HCT116 (cell line): Measurements from ENCODE around the gene ARFGAP3. TPM values are rescaled to one million over a fixed set of nuclear protein-coding genes. Genes with fewer than 3 reads are reported as not detected.

Experiments
- ATAC-seq: fragments of 200-7000 bp; cut with Tn5 transposase; 2 replicates; pipeline ENCODE4 v1.9.1; 2020; ENCODE audit warnings: mild to moderate bottlenecking, moderate library complexity
- BruUV-seq: library from RNA; stranded (reverse); fragments of 400-500 nt; replicated peaks from 2 replicates; lab custom pipeline; 2021; lab: Mats Ljungman, UMichigan
- CTCF ChIA-PET: fragments of 300-600 bp; sonication (Branson Sonifier 250); formaldehyde crosslinking; loops from one replicate; lab custom pipeline; 2021; ENCODE audit warnings: antibody characterized with exemption; lab: Charles Lee
- POLR2A ChIA-PET: fragments of 300-600, 350-600 bp; sonication (Branson Sonifier 250); formaldehyde crosslinking; loops from one replicate; lab custom pipeline; 2021; ENCODE audit warnings: antibody characterized with exemption; lab: Charles Lee
- RAD21 ChIA-PET, 2 experiments: fragments of 300-600 bp; sonication (Branson Sonifier 250); formaldehyde crosslinking; loops; one replicate each; lab custom pipeline; 2023; ENCODE audit warnings: low total read pairs in 2 of 2; ENCODE audit not compliant: uncharacterized antibody in 2 of 2, unreplicated experiment in 2 of 2, low non-redundant PET in 1 of 2; lab: Charles Lee
- DNase-seq: peaks from one replicate; pipeline ENCODE4 v3.0.0-alpha.2; 2010; ENCODE audit warnings: low read depth, low spot score
- H2AFZ ChIP-seq: fragments of 200-600 bp; shearing (Covaris generic), sonication (generic); 2 replicates; pipeline ENCODE4 v1.6.1; 2017; ENCODE audit warnings: low read depth, mixed run types, mixed read lengths, antibody characterized with exemption, low read length; ENCODE audit not compliant: poor library complexity, severe bottlenecking
- H3K27ac ChIP-seq: 2 replicates; pipeline ENCODE4 v1.5.1; 2012; ENCODE audit warnings: low read depth, low read length
- H3K27me3 ChIP-seq: fragments of 200-600 bp; sonication (generic); 2 replicates; pipeline ENCODE4 v1.6.1; 2016; ENCODE audit warnings: mixed run types, low read length, mixed read lengths; ENCODE audit not compliant: insufficient read depth
- H3K36me3 ChIP-seq, 2 experiments: fragments of 200-500 bp in 1 of 2; fragments of 200-600 bp in 1 of 2; sonication (Bioruptor generic) in 1 of 2; sonication (generic) in 1 of 2; 2 replicates each; pipeline versions ENCODE4 v1.5.1 to v1.6.1; 2014 to 2016; ENCODE audit warnings: low read length in 2 of 2, inconsistent platforms in 1 of 2, mixed read lengths in 1 of 2, mixed run types in 1 of 2; ENCODE audit not compliant: insufficient read depth in 2 of 2, control insufficient read depth in 1 of 2
- H3K4me1 ChIP-seq, 2 experiments: fragments of 200-600 bp in 1 of 2; sonication (generic) in 1 of 2; 2 replicates each; pipeline versions ENCODE4 v1.5.1 to v1.6.1; 2012 to 2017; ENCODE audit warnings: low read length in 2 of 2, inconsistent platforms in 1 of 2, mild to moderate bottlenecking in 1 of 2, mixed read lengths in 1 of 2, mixed run types in 1 of 2, moderate library complexity in 1 of 2; ENCODE audit not compliant: insufficient read depth in 2 of 2, control insufficient read depth in 1 of 2
- H3K4me2 ChIP-seq: fragments of 200-600 bp; sonication (generic); 2 replicates; pipeline ENCODE4 v1.6.1; 2017; ENCODE audit warnings: mixed run types, low read length, mixed read lengths
- H3K4me3 ChIP-seq, 2 experiments: fragments of 200-600 bp in 1 of 2; sonication (generic) in 1 of 2; replicated peaks in 1 of 2; 2 replicates each; pipeline ENCODE4 v1.5.1; 2011 to 2016; ENCODE audit warnings: low read length in 2 of 2, control low read depth in 1 of 2, low read depth in 1 of 2, mild to moderate bottlenecking in 1 of 2, mixed read lengths in 1 of 2, mixed run types in 1 of 2
- H3K79me2 ChIP-seq: fragments of 200-600 bp; sonication (generic); 2 replicates; pipeline ENCODE4 v1.6.1; 2017; ENCODE audit warnings: mild to moderate bottlenecking, mixed run types, low read length, moderate library complexity, mixed read lengths; ENCODE audit not compliant: insufficient read depth
- H3K9ac ChIP-seq: fragments of 200-600 bp; sonication (generic); 2 replicates; pipeline ENCODE4 v1.6.1; 2016; ENCODE audit warnings: low read length, mixed read lengths
- H3K9me2 ChIP-seq: fragments of 200-600 bp; sonication (generic), shearing (Covaris generic); 2 replicates; pipeline ENCODE4 v1.6.1; 2017; ENCODE audit warnings: mixed run types, mild to moderate bottlenecking, moderate library complexity; ENCODE audit not compliant: insufficient read depth
- H3K9me3 ChIP-seq, 2 experiments: fragments of 200-500 bp in 1 of 2; fragments of 200-600 bp in 1 of 2; sonication (Bioruptor generic) in 1 of 2; sonication (generic) in 1 of 2; 2 replicates each; pipeline ENCODE4 v1.6.1; 2014 to 2017; ENCODE audit warnings: low read length in 2 of 2, mixed read lengths in 2 of 2, inconsistent platforms in 1 of 2, low read depth in 1 of 2, mild to moderate bottlenecking in 1 of 2, mixed run types in 1 of 2, moderate library complexity in 1 of 2; ENCODE audit not compliant: control insufficient read depth in 1 of 2, insufficient read depth in 1 of 2
- H4K20me1 ChIP-seq: fragments of 200-600 bp; sonication (generic), shearing (Covaris generic); 2 replicates; pipeline ENCODE4 v1.6.1; 2017; ENCODE audit warnings: mixed run types, mild to moderate bottlenecking, moderate library complexity; ENCODE audit not compliant: insufficient read depth
- CBX3 ChIP-seq: IDR thresholded peaks from 2 replicates; pipeline ENCODE4 v1.6.1; 2012; ENCODE audit warnings: low read depth
- EZH2 ChIP-seq: fragments of 200-600 bp; sonication (generic); IDR thresholded peaks from 2 replicates; pipeline ENCODE4 v1.6.1; 2017; ENCODE audit warnings: antibody characterized with exemption, mixed run types
- JUND ChIP-seq: IDR thresholded peaks from 2 replicates; pipeline ENCODE4 v1.6.1; 2012
- POLR2AphosphoS5 ChIP-seq: IDR thresholded peaks from 2 replicates; pipeline ENCODE4 v1.6.1; 2011; ENCODE audit warnings: mild to moderate bottlenecking, low read depth, low read length, moderate library complexity
- SIN3A ChIP-seq: IDR thresholded peaks from 2 replicates; pipeline ENCODE4 v1.6.1; 2012; ENCODE audit warnings: low read depth
- SP1 ChIP-seq: IDR thresholded peaks from 2 replicates; pipeline ENCODE4 v1.6.1; 2012; ENCODE audit warnings: low read depth
- SRF ChIP-seq: IDR thresholded peaks from 2 replicates; pipeline ENCODE4 v1.6.1; 2012; ENCODE audit warnings: low read depth
- TCF7L2 ChIP-seq: IDR thresholded peaks from 2 replicates; pipeline ENCODE4 v1.7.0; 2011; ENCODE audit warnings: borderline replicate concordance, inconsistent platforms; ENCODE audit not compliant: insufficient read depth, insufficient read length; ENCODE audit errors: extremely low read depth
- intact Hi-C: fragments of 100-400 bp; cut with micrococcal nuclease; formaldehyde crosslinking; loops from 2 replicates; pipeline ENCODE4 v1.10.0; 2022
- total RNA-seq: library from RNA; stranded (reverse); gene quantifications from one replicate; pipeline ENCODE4 v1.2.1, GENCODE V29; 2021; ENCODE audit not compliant: unreplicated experiment
- TF ChIP-seq, protein P1 (sequence below): IDR thresholded peaks from 2 replicates; pipeline ENCODE4 v1.6.1; 2011; ENCODE audit warnings: mild to moderate bottlenecking, low read length, moderate library complexity; ENCODE audit not compliant: insufficient replicate concordance; ENCODE audit errors: extremely low read depth

ARFGAP3 gene
- total RNA-seq, 1 experiment from 2014 or later: 15.4 TPM

DNA sequence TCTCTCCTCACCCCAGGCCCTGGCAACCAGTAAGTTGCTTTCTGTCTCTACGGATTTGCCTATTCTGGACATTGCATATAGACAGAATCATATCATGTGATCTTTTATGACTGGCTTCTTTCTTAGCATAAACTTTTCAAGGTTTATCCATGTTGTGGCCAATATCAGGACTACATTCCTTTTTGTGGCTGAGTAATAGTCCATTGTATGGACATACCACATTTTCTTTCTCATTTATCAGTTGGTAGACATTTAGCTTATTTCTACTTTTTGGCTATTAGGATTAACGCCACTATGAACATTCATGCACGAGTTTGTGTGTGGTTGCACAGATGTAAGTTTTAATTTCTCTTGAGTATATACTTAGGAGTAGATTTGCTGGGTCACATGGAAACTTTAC lies 35.7 kb downstream of the ARFGAP3 start:
- Histone ChIP-seq H2AFZ (no peak overlapping the region), H4K20me1 (no peaks in the 10 kb centered on the region), H3K27ac (no peak overlapping the region), H3K9me2 (no peaks in the 10 kb centered on the region), H3K27me3 (no peaks in the 10 kb centered on the region), H3K79me2 (no peaks in the 10 kb centered on the region), H3K9me3 (no peaks in the 10 kb centered on the region; a peak in 1 of 4 replicates), H3K9ac (no peak overlapping the region), H3K4me3 (no peak overlapping the region), H3K4me2 (no peak overlapping the region), H3K36me3 (peaks cover 5 to 7% of the 10 kb centered on the region in 2 experiments; a peak in 1 of 4 replicates), H3K4me1 (no peaks in the 10 kb centered on the region)
- POLR2A ChIA-PET: no interaction called here
- ATAC-seq: no peak
- RAD21 ChIA-PET: no interaction called here
- no TSS peak for BruUV-seq
- intact Hi-C loops: no loop called here
- DNase-seq: no peak
- CTCF ChIA-PET: no interaction called here
- TF ChIP-seq SP1 (no peak), JUND (no peak), EZH2 (no peak), POLR2AphosphoS5 (no peak), SRF (no peak), TCF7L2 (no peak), CBX3 (0 out of 2 replicates have a peak, but pooled peaks have one; percentile 27), SIN3A (no peak)
- TF ChIP-seq, protein P1, sequence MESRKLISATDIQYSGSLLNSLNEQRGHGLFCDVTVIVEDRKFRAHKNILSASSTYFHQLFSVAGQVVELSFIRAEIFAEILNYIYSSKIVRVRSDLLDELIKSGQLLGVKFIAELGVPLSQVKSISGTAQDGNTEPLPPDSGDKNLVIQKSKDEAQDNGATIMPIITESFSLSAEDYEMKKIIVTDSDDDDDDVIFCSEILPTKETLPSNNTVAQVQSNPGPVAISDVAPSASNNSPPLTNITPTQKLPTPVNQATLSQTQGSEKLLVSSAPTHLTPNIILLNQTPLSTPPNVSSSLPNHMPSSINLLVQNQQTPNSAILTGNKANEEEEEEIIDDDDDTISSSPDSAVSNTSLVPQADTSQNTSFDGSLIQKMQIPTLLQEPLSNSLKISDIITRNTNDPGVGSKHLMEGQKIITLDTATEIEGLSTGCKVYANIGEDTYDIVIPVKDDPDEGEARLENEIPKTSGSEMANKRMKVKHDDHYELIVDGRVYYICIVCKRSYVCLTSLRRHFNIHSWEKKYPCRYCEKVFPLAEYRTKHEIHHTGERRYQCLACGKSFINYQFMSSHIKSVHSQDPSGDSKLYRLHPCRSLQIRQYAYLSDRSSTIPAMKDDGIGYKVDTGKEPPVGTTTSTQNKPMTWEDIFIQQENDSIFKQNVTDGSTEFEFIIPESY: no peak
